ENCODE measurements around the gene CEL.

The CEL gene

GRCh38 chr9:133042676-133043075 is 19.1 kb upstream of the CEL start:
- Histone ChIP-seq H3K36me3 (ENCODE audit: low read depth) (peaks cover 74% of the 10 kb centered on the region), H3K27ac (ENCODE audit: poor library complexity, severe bottlenecking) (no peak overlapping the region)

DNA sequence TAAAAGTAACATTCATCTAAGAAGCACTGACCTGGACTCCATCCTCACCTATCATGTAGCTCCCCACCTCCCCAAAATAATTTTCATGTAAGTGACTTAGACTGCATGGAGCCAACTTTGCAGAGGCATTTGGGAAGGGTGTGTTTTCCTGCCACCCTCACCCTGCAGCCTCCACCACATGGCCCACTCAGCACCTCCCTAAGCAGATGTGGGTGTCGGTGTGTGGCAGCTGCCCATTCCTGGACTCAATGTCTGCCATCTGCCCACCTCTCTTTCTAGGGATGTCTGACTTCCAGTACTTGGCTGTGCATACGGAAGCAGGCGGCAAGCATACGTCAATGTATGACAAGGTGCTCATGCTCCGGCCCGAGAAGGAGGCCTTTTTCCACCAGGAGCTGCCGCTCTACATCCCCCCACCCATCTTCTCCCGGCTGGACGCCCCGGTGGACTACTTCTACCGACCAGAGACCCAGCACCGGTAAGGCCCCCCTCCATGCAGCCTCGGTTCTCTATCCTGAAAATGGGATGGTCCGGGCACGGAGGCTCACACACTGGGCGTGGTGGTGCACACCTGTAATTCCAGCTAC is 18.2 kb upstream of the CEL start:
- no peak for DNase-seq (ENCODE audit: low spot score)
- TF ChIP-seq, protein P1, sequence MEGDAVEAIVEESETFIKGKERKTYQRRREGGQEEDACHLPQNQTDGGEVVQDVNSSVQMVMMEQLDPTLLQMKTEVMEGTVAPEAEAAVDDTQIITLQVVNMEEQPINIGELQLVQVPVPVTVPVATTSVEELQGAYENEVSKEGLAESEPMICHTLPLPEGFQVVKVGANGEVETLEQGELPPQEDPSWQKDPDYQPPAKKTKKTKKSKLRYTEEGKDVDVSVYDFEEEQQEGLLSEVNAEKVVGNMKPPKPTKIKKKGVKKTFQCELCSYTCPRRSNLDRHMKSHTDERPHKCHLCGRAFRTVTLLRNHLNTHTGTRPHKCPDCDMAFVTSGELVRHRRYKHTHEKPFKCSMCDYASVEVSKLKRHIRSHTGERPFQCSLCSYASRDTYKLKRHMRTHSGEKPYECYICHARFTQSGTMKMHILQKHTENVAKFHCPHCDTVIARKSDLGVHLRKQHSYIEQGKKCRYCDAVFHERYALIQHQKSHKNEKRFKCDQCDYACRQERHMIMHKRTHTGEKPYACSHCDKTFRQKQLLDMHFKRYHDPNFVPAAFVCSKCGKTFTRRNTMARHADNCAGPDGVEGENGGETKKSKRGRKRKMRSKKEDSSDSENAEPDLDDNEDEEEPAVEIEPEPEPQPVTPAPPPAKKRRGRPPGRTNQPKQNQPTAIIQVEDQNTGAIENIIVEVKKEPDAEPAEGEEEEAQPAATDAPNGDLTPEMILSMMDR (IDR thresholded peaks at IDR 0.05; ENCODE audit: poor library complexity, severe bottlenecking) = no peak
- no peak overlapping the region for H3K4me3 ChIP-seq (ENCODE audit: severe bottlenecking)
- no peaks in the 10 kb centered on the region for H3K9me3 ChIP-seq (ENCODE audit: severe bottlenecking)
- no peaks in the 10 kb centered on the region for H3K4me1 ChIP-seq (ENCODE audit: insufficient read depth, poor library complexity, severe bottlenecking)
- ATAC-seq (ENCODE audit: low read depth) = no peak
- H3K36me3 ChIP-seq (ENCODE audit: low read depth) = peaks cover 82% of the 10 kb centered on the region
- H3K27ac ChIP-seq (ENCODE audit: poor library complexity, severe bottlenecking) = no peak overlapping the region
- H3K27me3 ChIP-seq (ENCODE audit: insufficient read depth, poor library complexity, severe bottlenecking) = no peaks in the 10 kb centered on the region

More at GRCh38 chr9:133042676-133043075, 19.1 kb upstream of the CEL start:
- Histone ChIP-seq H3K4me1 (ENCODE audit: insufficient read depth, poor library complexity, severe bottlenecking) (no peaks in the 10 kb centered on the region), H3K9me3 (ENCODE audit: severe bottlenecking) (no peaks in the 10 kb centered on the region), H3K27me3 (ENCODE audit: insufficient read depth, poor library complexity, severe bottlenecking) (no peaks in the 10 kb centered on the region), H3K4me3 (ENCODE audit: severe bottlenecking) (no peak overlapping the region)
- ATAC-seq (ENCODE audit: low read depth) = no peak
- DNase-seq (ENCODE audit: low spot score) = no peak
- TF ChIP-seq, protein P1 (IDR thresholded peaks at IDR 0.05; ENCODE audit: poor library complexity, severe bottlenecking) = no peak

DNA sequence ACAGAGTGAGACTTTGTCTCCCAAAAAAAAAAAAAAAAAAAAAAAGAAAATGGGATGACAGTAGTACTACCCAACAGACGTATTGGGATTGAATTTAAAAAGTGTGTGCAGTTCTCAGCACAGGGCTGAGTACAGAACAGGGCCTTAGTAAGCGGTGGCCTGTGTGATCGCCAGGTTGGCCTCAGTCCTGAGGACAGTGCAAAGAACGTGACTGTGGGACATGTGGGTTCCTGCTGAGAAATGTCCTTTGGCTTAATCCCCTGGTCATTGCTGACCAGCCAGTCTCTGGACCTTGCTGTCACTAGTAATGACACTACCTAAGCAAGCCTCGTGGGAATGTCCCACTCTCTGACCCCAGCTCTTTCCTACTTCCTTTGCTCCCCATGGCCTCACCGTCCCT is 17.7 kb upstream of the CEL start:
- Histone ChIP-seq H3K9me3 (ENCODE audit: severe bottlenecking) (no peaks in the 10 kb centered on the region), H3K27ac (ENCODE audit: poor library complexity, severe bottlenecking) (no peak overlapping the region), H3K4me3 (ENCODE audit: severe bottlenecking) (no peak overlapping the region), H3K4me1 (ENCODE audit: insufficient read depth, poor library complexity, severe bottlenecking) (no peaks in the 10 kb centered on the region), H3K36me3 (ENCODE audit: low read depth) (peaks cover 88% of the 10 kb centered on the region), H3K27me3 (ENCODE audit: insufficient read depth, poor library complexity, severe bottlenecking) (no peaks in the 10 kb centered on the region)
- ATAC-seq (ENCODE audit: low read depth) = no peak
- no peak for DNase-seq (ENCODE audit: low spot score)
- TF ChIP-seq, protein P1 (IDR thresholded peaks at IDR 0.05; ENCODE audit: poor library complexity, severe bottlenecking) = no peak

DNA sequence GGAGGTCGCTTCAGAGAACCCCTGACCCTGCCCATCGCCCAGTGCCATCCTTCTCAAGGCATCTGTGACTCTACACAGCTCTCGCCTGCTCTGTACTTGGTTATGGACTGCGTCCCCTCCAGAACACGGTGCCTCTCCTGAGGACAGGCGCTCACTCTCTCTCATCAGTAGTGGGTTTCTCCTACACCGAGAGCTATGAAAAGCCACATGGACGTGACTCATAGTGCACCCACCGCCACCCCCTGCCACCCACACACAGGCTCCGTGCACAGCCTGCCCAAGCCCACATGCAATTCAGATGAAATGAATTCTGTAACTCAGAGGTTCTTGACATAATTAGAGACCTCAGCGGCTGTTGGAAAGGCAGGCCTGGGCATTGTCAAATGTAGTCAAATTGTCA is 17.1 kb upstream of the CEL start:
- ATAC-seq (ENCODE audit: low read depth) = no peak
- Histone ChIP-seq H3K4me1 (ENCODE audit: insufficient read depth, poor library complexity, severe bottlenecking) (no peaks in the 10 kb centered on the region), H3K27ac (ENCODE audit: poor library complexity, severe bottlenecking) (no peak overlapping the region), H3K27me3 (ENCODE audit: insufficient read depth, poor library complexity, severe bottlenecking) (no peaks in the 10 kb centered on the region), H3K36me3 (ENCODE audit: low read depth) (peaks cover 88% of the 10 kb centered on the region), H3K4me3 (ENCODE audit: severe bottlenecking) (no peak overlapping the region), H3K9me3 (ENCODE audit: severe bottlenecking) (no peaks in the 10 kb centered on the region)
- TF ChIP-seq, protein P1 (IDR thresholded peaks at IDR 0.05; ENCODE audit: poor library complexity, severe bottlenecking) = no peak
- DNase-seq (ENCODE audit: low spot score) = no peak

DNA sequence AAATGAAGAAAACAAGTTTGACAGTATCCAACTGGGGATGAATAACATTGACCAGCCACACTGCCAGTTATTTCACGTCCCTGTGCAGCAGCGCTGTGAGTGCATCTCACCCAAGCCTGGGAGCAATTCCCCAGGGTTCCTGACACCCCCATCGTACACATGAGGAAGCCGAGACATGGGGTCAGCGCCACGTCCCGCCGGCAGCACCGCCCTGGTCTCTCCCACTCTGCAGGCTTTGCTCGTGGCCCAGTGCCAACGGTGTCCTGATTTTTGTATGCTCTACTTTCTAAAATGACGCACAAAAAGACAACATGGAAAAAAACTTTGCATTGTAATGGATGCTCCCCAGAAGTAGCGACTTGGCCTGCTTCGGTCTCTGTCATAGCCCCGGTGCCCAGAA is 16.6 kb upstream of the CEL start:
- TF ChIP-seq, protein P1 (IDR thresholded peaks at IDR 0.05; ENCODE audit: poor library complexity, severe bottlenecking) = no peak
- no peak overlapping the region for H3K27ac ChIP-seq (ENCODE audit: poor library complexity, severe bottlenecking)
- H3K9me3 ChIP-seq (ENCODE audit: severe bottlenecking) = no peaks in the 10 kb centered on the region
- H3K4me3 ChIP-seq (ENCODE audit: severe bottlenecking) = no peak overlapping the region
- no peaks in the 10 kb centered on the region for H3K27me3 ChIP-seq (ENCODE audit: insufficient read depth, poor library complexity, severe bottlenecking)
- no peaks in the 10 kb centered on the region for H3K4me1 ChIP-seq (ENCODE audit: insufficient read depth, poor library complexity, severe bottlenecking)
- peaks cover 92% of the 10 kb centered on the region for H3K36me3 ChIP-seq (ENCODE audit: low read depth)
- DNase-seq (ENCODE audit: low spot score) (no peak), ATAC-seq (ENCODE audit: low read depth) (no peak)
